ENCODE measurements around the gene NAA38. TPM values are rescaled to one million over a fixed set of nuclear protein-coding genes. Genes with fewer than 3 reads are reported as not detected.
A peak's percentile ranks its signal among the peaks of the same experiment; 100 is the strongest.
"Not testable (repeated sequence)": the region's sequence is repeated elsewhere in the genome, so short reads cannot be mapped to it uniquely, and the experiment has no call there.

The NAA38 gene
- total and polyA plus RNA-seq, 2 experiments from 2014 or later = 71.5 to 185 TPM

DNA sequence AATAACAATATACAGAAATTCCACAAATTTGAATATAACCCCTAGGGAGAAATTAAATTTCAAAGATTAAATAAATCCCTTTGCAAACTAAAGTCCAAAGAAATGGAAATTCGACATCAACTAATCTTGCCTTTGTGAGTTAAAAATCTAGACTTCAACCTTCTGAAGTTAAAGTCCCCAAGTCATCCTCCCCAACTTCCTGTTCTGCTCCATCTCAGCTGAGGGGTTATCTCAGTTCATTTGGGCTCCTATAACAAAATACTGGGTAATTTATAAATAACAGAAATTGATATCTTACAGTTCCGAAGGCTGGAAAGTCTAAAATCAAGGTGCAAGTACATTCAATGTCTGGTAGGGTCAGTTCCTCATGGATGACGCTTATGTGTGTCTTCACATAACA, 46.1 kb downstream of the NAA38 start:
- no peak for DNase-seq
- Histone ChIP-seq H3K4me2 (ENCODE audit: unreplicated experiment) (no peak overlapping the region), H3K4me1 (ENCODE audit: insufficient read depth) (no peaks in the 10 kb centered on the region), H3K9me2 (ENCODE audit: insufficient read depth) (no peaks in the 10 kb centered on the region), H3K27me3 (replicated peaks; ENCODE audit: insufficient read depth) (peaks cover 4% of the 10 kb centered on the region), H4K20me1 (ENCODE audit: insufficient read depth) (no peaks in the 10 kb centered on the region), H3K36me3 (ENCODE audit: low read depth) (no peaks in the 10 kb centered on the region), H3F3A (ENCODE audit: insufficient read depth) (no peaks in the 10 kb centered on the region), H3K79me2 (ENCODE audit: insufficient read depth) (no peaks in the 10 kb centered on the region), H3K4me3 (no peak overlapping the region), H3K27ac (no peak overlapping the region), H2AFZ (no peak overlapping the region), H3K9ac (no peak overlapping the region), H3K9me3 (ENCODE audit: low read depth) (no peaks in the 10 kb centered on the region)
- WGBS, 2 experiments (ENCODE audit: low coverage in 1 of 2, low lambda C conversion rate in 2 of 2, missing lambda C conversion rate in 2 of 2) = 90 to 95% methylated on average over 3 of the region's 3 CpGs
- in situ Hi-C loops (cut with MboI) = no loop called here
- no peak for TF ChIP-seq EZH2 (IDR thresholded peaks at IDR 0.05; ENCODE audit: insufficient read depth, poor library complexity, severe bottlenecking)
- no peak for TF ChIP-seq EZH2phosphoT487 (IDR thresholded peaks at IDR 0.05; ENCODE audit: insufficient read depth, low read depth)

DNA sequence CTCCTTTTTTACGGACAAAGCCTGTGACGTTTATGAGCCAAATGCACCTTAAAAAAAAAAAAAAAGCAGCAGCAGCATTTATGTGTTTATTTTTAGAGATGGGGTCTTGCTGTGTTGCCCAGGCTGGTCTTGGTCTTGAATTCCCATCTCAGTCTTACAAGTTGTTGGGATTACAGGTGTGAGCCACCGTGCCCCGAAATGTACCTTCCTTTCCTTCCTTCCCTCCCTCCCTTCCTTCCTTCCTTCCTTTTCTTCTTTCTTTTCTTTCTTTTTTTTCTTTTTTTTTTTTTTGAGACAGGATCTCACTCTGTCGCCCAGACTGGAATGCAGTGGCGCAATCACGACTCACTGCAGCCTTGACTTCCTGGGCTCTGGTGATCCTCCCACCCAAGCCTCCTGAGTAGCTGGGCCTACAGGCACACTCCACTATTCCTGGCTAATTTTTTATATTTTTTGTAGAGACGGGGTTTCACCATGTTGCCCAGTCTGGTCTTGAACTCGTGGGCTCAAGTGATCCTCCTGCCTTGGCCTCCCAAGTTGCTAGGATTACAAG, 47.5 kb downstream of the NAA38 start:
- H3K27me3 ChIP-seq (replicated peaks; ENCODE audit: insufficient read depth); H2AFZ ChIP-seq; H3K27ac ChIP-seq; H3K9me2 ChIP-seq (ENCODE audit: insufficient read depth); H3K4me1 ChIP-seq (ENCODE audit: insufficient read depth); H3K79me2 ChIP-seq (ENCODE audit: insufficient read depth); in situ Hi-C loops (cut with MboI); H3K9ac ChIP-seq; H3K4me3 ChIP-seq; H3K4me2 ChIP-seq (ENCODE audit: unreplicated experiment); H3K9me3 ChIP-seq (ENCODE audit: low read depth); H4K20me1 ChIP-seq (ENCODE audit: insufficient read depth); H3K36me3 ChIP-seq (ENCODE audit: low read depth); H3F3A ChIP-seq (ENCODE audit: insufficient read depth): not testable (repeated sequence)
- DNase-seq = peak; percentile 45
- 77 to 80% methylated on average over 9 of the region's 9 CpGs for WGBS, 2 experiments (ENCODE audit: low coverage in 1 of 2, low lambda C conversion rate in 2 of 2, missing lambda C conversion rate in 2 of 2)

DNA sequence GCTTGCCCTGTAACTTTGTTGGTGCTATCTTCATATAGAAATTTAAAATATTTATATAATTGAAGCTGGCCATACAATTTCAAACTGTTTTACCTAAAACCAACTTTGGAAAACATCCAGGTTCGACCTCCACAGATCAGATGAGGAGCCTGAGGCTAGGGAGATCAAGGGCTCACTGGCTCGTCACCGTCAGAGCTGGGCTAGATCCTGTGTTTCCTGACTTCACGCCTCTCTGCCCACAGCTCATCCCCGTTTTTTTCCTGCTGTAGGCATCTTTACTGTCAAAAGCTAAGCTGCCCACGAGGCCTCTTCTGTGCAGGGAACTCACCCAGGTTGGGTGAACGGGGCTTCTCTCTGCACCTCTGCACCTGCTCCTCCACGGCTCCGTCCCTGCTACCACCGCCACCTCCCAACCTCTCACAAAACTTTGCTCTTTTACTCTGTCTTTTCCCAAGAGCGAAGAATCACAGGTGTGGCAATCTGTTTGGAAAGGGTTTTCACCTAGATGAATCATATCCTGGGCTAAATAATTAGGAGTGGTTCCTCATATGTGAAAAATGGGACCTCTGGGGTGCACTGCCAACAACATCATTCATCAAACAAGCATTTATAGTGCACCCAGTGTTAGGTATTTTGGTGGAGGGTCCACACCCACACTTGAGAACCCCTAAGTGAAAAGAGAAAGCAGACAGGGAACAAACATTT, 48.1 kb downstream of the NAA38 start:
- Histone ChIP-seq H3K27me3 (replicated peaks; ENCODE audit: insufficient read depth) (0 out of 2 replicates have a peak, but pooled peaks cover 2% of the 10 kb centered on the region), H3F3A (ENCODE audit: insufficient read depth) (no peaks in the 10 kb centered on the region), H3K36me3 (ENCODE audit: low read depth) (no peaks in the 10 kb centered on the region), H2AFZ (no peak overlapping the region), H3K27ac (no peak overlapping the region), H3K9me3 (ENCODE audit: low read depth) (no peaks in the 10 kb centered on the region), H3K4me3 (no peak overlapping the region), H3K4me2 (ENCODE audit: unreplicated experiment) (no peak overlapping the region), H3K9ac (no peak overlapping the region), H3K79me2 (ENCODE audit: insufficient read depth) (no peaks in the 10 kb centered on the region), H3K4me1 (ENCODE audit: insufficient read depth) (no peaks in the 10 kb centered on the region), H4K20me1 (ENCODE audit: insufficient read depth) (no peaks in the 10 kb centered on the region), H3K9me2 (ENCODE audit: insufficient read depth) (no peaks in the 10 kb centered on the region)
- TF ChIP-seq EZH2 (IDR thresholded peaks at IDR 0.05; ENCODE audit: insufficient read depth, poor library complexity, severe bottlenecking) = no peak
- no peak for TF ChIP-seq EZH2phosphoT487 (IDR thresholded peaks at IDR 0.05; ENCODE audit: insufficient read depth, low read depth)
- in situ Hi-C loops (cut with MboI) = no loop called here
- DNase-seq = no peak
- WGBS, 2 experiments (ENCODE audit: low coverage in 1 of 2, low lambda C conversion rate in 2 of 2, missing lambda C conversion rate in 2 of 2) = 58 to 59% methylated on average over 11 of the region's 11 CpGs

DNA sequence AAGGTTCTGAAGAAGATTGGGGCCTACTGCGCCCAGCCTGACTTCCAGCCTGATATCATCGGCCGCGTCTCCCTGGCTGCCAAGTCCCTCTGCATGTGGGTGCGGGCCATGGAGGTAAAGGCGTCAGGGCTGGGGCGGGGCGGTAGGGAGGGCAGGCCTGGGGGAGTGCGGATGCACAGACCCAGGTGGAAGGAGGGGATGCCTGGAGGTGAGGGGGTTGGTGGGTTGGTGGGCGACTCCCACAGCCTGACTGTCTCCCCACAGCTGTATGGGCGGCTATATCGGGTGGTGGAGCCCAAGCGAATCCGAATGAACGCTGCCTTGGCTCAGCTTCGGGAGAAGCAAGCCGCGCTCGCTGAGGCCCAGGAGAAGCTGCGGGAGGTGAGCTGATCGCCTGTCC, 50.2 kb downstream of the NAA38 start:
- no peak overlapping the region for H3K9ac ChIP-seq
- H3K27ac ChIP-seq = no peak overlapping the region
- H3K4me3 ChIP-seq = no peak overlapping the region
- WGBS, 2 experiments (ENCODE audit: low coverage in 1 of 2, low lambda C conversion rate in 2 of 2, missing lambda C conversion rate in 2 of 2) = 89 to 90% methylated on average over 15 to 21 of the region's 21 CpGs
- H2AFZ ChIP-seq = no peak overlapping the region
- no peak overlapping the region for H3K4me2 ChIP-seq (ENCODE audit: unreplicated experiment)
- in situ Hi-C loops (cut with MboI) = no loop called here
- H3K4me1 ChIP-seq (ENCODE audit: insufficient read depth) = no peaks in the 10 kb centered on the region
- DNase-seq = no peak
- H3K79me2 ChIP-seq (ENCODE audit: insufficient read depth) = no peaks in the 10 kb centered on the region
- no peaks in the 10 kb centered on the region for H4K20me1 ChIP-seq (ENCODE audit: insufficient read depth)
- TF ChIP-seq EZH2phosphoT487 (IDR thresholded peaks at IDR 0.05; ENCODE audit: insufficient read depth, low read depth) = no peak
- no peak for TF ChIP-seq EZH2 (IDR thresholded peaks at IDR 0.05; ENCODE audit: insufficient read depth, poor library complexity, severe bottlenecking)
- H3K27me3 ChIP-seq (replicated peaks; ENCODE audit: insufficient read depth) = 0 out of 2 replicates have a peak, but pooled peaks cover 2% of the 10 kb centered on the region
- H3F3A ChIP-seq (ENCODE audit: insufficient read depth) = no peaks in the 10 kb centered on the region
- H3K9me3 ChIP-seq (ENCODE audit: low read depth) = no peaks in the 10 kb centered on the region
- no peaks in the 10 kb centered on the region for H3K9me2 ChIP-seq (ENCODE audit: insufficient read depth)
- H3K36me3 ChIP-seq (ENCODE audit: low read depth) = no peaks in the 10 kb centered on the region

Small RNA genes within 50 kb of the gene (small RNA-seq; reads per million reads assigned to genes)
- 6.4 reads per million, percentile 82 among the genes with 10 or more reads in this experiment for gene SCARNA21 (ENCODE audit: low read depth, low replicate concordance)

Other genes with a start within 250 kb of the NAA38 start
- 44.5 and 57.1 TPM in 2 replicates for gene FXR2, start 242.7 kb downstream of the NAA38 start, total RNA-seq (2014; rRNA removed; shearing (Covaris generic))
- gene FXR2, start 242.7 kb downstream of the NAA38 start, polyA plus RNA-seq (2016; fragmentation: Nextera tagmentation; extraction: Ambion mirVana) = 10.9 and 13.5 TPM in 2 replicates
- 21.5 and 31.8 TPM in 2 replicates for gene SAT2, start 229.7 kb downstream of the NAA38 start, total RNA-seq (2014; rRNA removed; shearing (Covaris generic))
- 41.4 and 43.5 TPM in 2 replicates for gene SAT2, start 229.7 kb downstream of the NAA38 start, polyA plus RNA-seq (2016; fragmentation: Nextera tagmentation; extraction: Ambion mirVana)
- gene SHBG, start 227.4 kb downstream of the NAA38 start, total RNA-seq (2014; rRNA removed; shearing (Covaris generic)) = 6.1 TPM in 1 of 2 replicates, not detected in the other
- gene SHBG, start 227.4 kb downstream of the NAA38 start, polyA plus RNA-seq (2016; fragmentation: Nextera tagmentation; extraction: Ambion mirVana) = 0.96 and 1.0 TPM in 2 replicates
- not detected in 2 replicates for gene ATP1B2, start 206.6 kb downstream of the NAA38 start, total RNA-seq (2014; rRNA removed; shearing (Covaris generic))
- 0.24 TPM in 1 of 2 replicates, not detected in the other for gene ATP1B2, start 206.6 kb downstream of the NAA38 start, polyA plus RNA-seq (2016; fragmentation: Nextera tagmentation; extraction: Ambion mirVana)
- 26.2 and 42.7 TPM in 2 replicates for gene TP53, start 170.1 kb downstream of the NAA38 start, total RNA-seq (2014; rRNA removed; shearing (Covaris generic))
- gene TP53, start 170.1 kb downstream of the NAA38 start, polyA plus RNA-seq (2016; fragmentation: Nextera tagmentation; extraction: Ambion mirVana) = 29.8 and 30.8 TPM in 2 replicates
- gene WRAP53, start 169.1 kb downstream of the NAA38 start, total RNA-seq (2014; rRNA removed; shearing (Covaris generic)) = 1.6 and 5.9 TPM in 2 replicates
- 11.8 and 13.1 TPM in 2 replicates for gene WRAP53, start 169.1 kb downstream of the NAA38 start, polyA plus RNA-seq (2016; fragmentation: Nextera tagmentation; extraction: Ambion mirVana)
- 1.8 and 3.0 TPM in 2 replicates for gene EFNB3, start 152.4 kb downstream of the NAA38 start, total RNA-seq (2014; rRNA removed; shearing (Covaris generic))
- gene EFNB3, start 152.4 kb downstream of the NAA38 start, polyA plus RNA-seq (2016; fragmentation: Nextera tagmentation; extraction: Ambion mirVana) = 0.96 and 0.99 TPM in 2 replicates
- not detected in 2 replicates for gene DNAH2, start 139.8 kb downstream of the NAA38 start, total RNA-seq (2014; rRNA removed; shearing (Covaris generic))
- gene DNAH2, start 139.8 kb downstream of the NAA38 start, polyA plus RNA-seq (2016; fragmentation: Nextera tagmentation; extraction: Ambion mirVana) = not detected in 2 replicates
- 0.76 and 1.3 TPM in 2 replicates for gene KDM6B, start 23.3 kb downstream of the NAA38 start, total RNA-seq (2014; rRNA removed; shearing (Covaris generic))
- gene KDM6B, start 23.3 kb downstream of the NAA38 start, polyA plus RNA-seq (2016; fragmentation: Nextera tagmentation; extraction: Ambion mirVana) = 1.6 and 2.3 TPM in 2 replicates
- gene TMEM88, start 2.5 kb downstream of the NAA38 start, total RNA-seq (2014; rRNA removed; shearing (Covaris generic)) = not detected in 2 replicates
- gene TMEM88, start 2.5 kb downstream of the NAA38 start, polyA plus RNA-seq (2016; fragmentation: Nextera tagmentation; extraction: Ambion mirVana) = 0.23 TPM in 1 of 2 replicates, not detected in the other
- gene CYB5D1, start 444 bp upstream of the NAA38 start, total RNA-seq (2014; rRNA removed; shearing (Covaris generic)) = 11.0 and 20.6 TPM in 2 replicates
- 8.6 and 9.9 TPM in 2 replicates for gene CYB5D1, start 444 bp upstream of the NAA38 start, polyA plus RNA-seq (2016; fragmentation: Nextera tagmentation; extraction: Ambion mirVana)
- gene CHD3, start 31.2 kb upstream of the NAA38 start, total RNA-seq (2014; rRNA removed; shearing (Covaris generic)) = 56.5 and 73.6 TPM in 2 replicates
- 14.0 and 16.0 TPM in 2 replicates for gene CHD3, start 31.2 kb upstream of the NAA38 start, polyA plus RNA-seq (2016; fragmentation: Nextera tagmentation; extraction: Ambion mirVana)
- 4.3 and 15.3 TPM in 2 replicates for gene RNF227, start 58.7 kb upstream of the NAA38 start, total RNA-seq (2014; rRNA removed; shearing (Covaris generic))
- gene RNF227, start 58.7 kb upstream of the NAA38 start, polyA plus RNA-seq (2016; fragmentation: Nextera tagmentation; extraction: Ambion mirVana) = 3.1 and 4.3 TPM in 2 replicates
- gene KCNAB3, start 72.3 kb upstream of the NAA38 start, total RNA-seq (2014; rRNA removed; shearing (Covaris generic)) = 0.22 TPM in 1 of 2 replicates, not detected in the other
- 0.08 and 0.24 TPM in 2 replicates for gene KCNAB3, start 72.3 kb upstream of the NAA38 start, polyA plus RNA-seq (2016; fragmentation: Nextera tagmentation; extraction: Ambion mirVana)
- 35.8 and 37.8 TPM in 2 replicates for gene TRAPPC1, start 74.4 kb upstream of the NAA38 start, total RNA-seq (2014; rRNA removed; shearing (Covaris generic))
- 321 and 343 TPM in 2 replicates for gene TRAPPC1, start 74.4 kb upstream of the NAA38 start, polyA plus RNA-seq (2016; fragmentation: Nextera tagmentation; extraction: Ambion mirVana)
- 17.9 and 27.2 TPM in 2 replicates for gene CNTROB, start 74.6 kb upstream of the NAA38 start, total RNA-seq (2014; rRNA removed; shearing (Covaris generic))
- gene CNTROB, start 74.6 kb upstream of the NAA38 start, polyA plus RNA-seq (2016; fragmentation: Nextera tagmentation; extraction: Ambion mirVana) = 19.4 and 21.2 TPM in 2 replicates
- 0.22 and 0.89 TPM in 2 replicates for gene GUCY2D, start 145.1 kb upstream of the NAA38 start, total RNA-seq (2014; rRNA removed; shearing (Covaris generic))
- gene GUCY2D, start 145.1 kb upstream of the NAA38 start, polyA plus RNA-seq (2016; fragmentation: Nextera tagmentation; extraction: Ambion mirVana) = 0.05 TPM in 1 of 2 replicates, not detected in the other
- not detected in 2 replicates for gene ALOX15B, start 181.5 kb upstream of the NAA38 start, total RNA-seq (2014; rRNA removed; shearing (Covaris generic))
- not detected in 2 replicates for gene ALOX15B, start 181.5 kb upstream of the NAA38 start, polyA plus RNA-seq (2016; fragmentation: Nextera tagmentation; extraction: Ambion mirVana)
- not detected in 2 replicates for gene ALOX12B, start 230.2 kb upstream of the NAA38 start, total RNA-seq (2014; rRNA removed; shearing (Covaris generic))
- not detected in 2 replicates for gene ALOX12B, start 230.2 kb upstream of the NAA38 start, polyA plus RNA-seq (2016; fragmentation: Nextera tagmentation; extraction: Ambion mirVana)